Measurements from ENCODE around the gene EPN1.
A peak's percentile ranks its signal among the peaks of the same experiment; 100 is the strongest.

DNA sequence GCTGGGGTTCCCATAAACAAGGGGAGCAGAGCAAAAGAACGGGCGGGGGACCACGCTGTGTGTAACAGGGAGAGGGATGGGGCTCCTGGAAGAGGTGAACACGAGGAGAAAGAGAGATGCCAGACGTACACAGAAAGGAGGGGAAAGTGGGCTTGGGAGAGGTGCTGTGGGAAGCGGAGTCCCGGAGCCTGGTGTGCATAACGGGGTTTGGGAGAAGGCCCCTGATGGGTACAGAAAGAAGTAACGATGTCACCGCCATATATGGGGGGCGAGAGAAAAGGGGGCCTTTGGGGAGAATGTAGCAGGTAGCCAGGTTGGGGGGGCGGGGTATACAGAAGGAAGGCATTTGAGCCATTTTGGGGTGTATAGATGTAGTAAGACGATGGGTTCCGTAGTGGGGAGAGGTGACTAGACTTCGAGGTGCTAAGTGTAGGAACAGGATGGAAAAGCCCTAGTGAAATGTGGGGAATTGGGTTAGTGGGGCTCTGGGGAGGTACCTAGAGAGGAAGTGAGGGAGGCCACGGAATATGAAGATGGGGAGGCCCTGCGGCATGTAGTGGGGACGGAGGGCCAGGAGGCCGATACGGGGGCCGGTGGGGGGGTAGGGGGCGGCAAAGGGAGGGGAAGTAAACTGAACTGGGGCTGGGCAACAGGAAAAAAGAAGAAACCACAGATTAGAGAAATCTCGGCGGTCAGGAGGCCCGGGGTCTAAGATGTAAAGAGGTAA is 33.4 kb upstream of the EPN1 start:
- TF ChIP-seq, protein P1, sequence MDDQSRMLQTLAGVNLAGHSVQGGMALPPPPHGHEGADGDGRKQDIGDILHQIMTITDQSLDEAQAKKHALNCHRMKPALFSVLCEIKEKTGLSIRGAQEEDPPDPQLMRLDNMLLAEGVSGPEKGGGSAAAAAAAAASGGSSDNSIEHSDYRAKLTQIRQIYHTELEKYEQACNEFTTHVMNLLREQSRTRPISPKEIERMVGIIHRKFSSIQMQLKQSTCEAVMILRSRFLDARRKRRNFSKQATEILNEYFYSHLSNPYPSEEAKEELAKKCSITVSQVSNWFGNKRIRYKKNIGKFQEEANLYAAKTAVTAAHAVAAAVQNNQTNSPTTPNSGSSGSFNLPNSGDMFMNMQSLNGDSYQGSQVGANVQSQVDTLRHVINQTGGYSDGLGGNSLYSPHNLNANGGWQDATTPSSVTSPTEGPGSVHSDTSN (IDR thresholded peaks at IDR 0.05), result peak; percentile 14
- TF ChIP-seq POLR2AphosphoS5 (IDR thresholded peaks at IDR 0.05; ENCODE audit: low read depth, low read length), result 0 out of 2 replicates have a peak, but pooled peaks have one; percentile 12
- TF ChIP-seq, protein P2, sequence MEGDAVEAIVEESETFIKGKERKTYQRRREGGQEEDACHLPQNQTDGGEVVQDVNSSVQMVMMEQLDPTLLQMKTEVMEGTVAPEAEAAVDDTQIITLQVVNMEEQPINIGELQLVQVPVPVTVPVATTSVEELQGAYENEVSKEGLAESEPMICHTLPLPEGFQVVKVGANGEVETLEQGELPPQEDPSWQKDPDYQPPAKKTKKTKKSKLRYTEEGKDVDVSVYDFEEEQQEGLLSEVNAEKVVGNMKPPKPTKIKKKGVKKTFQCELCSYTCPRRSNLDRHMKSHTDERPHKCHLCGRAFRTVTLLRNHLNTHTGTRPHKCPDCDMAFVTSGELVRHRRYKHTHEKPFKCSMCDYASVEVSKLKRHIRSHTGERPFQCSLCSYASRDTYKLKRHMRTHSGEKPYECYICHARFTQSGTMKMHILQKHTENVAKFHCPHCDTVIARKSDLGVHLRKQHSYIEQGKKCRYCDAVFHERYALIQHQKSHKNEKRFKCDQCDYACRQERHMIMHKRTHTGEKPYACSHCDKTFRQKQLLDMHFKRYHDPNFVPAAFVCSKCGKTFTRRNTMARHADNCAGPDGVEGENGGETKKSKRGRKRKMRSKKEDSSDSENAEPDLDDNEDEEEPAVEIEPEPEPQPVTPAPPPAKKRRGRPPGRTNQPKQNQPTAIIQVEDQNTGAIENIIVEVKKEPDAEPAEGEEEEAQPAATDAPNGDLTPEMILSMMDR (IDR thresholded peaks at IDR 0.05), result no peak
- no peak for TF ChIP-seq CHD2 (IDR thresholded peaks at IDR 0.05; ENCODE audit: low read length, partially characterized antibody)
- no peak for TF ChIP-seq FOSL2 (IDR thresholded peaks at IDR 0.05; ENCODE audit: borderline replicate concordance, low read depth)
- TF ChIP-seq NRF1 (IDR thresholded peaks at IDR 0.05; ENCODE audit: low read depth, low read length), result no peak
- TF ChIP-seq EZH2phosphoT487 (IDR thresholded peaks at IDR 0.05; ENCODE audit: borderline replicate concordance, low read depth), result no peak
- TF ChIP-seq FOXM1 (IDR thresholded peaks at IDR 0.05; ENCODE audit: low read depth), result no peak

Measured in SK-N-SH (cell line).